Activated CD4-positive, alpha-beta T cell treated with anti-CD3 and anti-CD28 coated beads for 48 hours (primary cell): ENCODE measurements around the gene ARPP21.

Experiments used
- DNase-seq: peaks from one replicate; pipeline ENCODE4 v3.0.0-alpha.2; 2020

The ARPP21 gene

DNA sequence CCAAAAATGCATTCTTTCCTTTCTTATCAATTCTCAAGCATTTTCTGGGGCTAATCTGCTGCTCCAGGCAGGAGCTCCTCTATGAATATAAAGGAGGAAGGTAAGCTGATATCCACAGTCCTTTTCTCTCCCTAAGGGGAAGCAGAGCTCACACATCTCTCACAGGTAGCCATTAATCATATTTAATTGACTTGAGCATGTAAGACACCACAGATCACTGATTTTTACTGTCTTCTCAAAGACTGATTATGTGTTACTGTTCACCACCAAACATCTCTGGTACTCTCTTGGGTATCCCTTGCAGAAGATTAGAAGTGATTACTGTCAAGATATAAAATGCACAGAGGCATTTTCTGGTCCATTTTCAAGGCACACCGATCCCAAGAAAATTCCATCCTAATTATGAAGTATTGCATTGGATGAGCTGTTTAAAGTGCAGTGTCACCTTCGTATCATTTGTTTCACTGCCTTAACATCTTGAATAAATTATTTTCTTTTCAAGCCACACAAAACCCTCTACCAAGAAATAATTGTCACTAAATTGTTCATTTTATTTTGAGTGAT lies 100.7 kb downstream of the ARPP21 start:
- DNase-seq, result no peak

DNA sequence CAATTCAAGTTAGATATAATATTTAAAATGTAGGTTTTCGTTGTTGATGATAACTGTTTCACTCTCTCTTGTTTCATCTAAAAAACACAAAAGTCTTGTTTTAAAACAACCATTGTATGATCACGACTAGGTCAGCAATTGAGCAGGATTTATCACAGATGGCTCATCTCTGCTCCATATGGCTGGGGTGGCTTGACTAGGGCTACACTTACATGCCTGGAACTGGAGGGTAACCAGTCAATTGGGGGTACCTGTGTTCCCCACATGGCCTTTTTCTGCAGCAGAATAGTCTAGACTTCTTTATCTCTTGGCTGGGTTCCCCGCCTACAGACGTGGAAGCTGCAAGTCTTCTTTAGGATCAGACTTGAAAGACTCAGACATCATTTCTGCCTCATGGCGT lies 103.9 kb downstream of the ARPP21 start:
- DNase-seq, result no peak

DNA sequence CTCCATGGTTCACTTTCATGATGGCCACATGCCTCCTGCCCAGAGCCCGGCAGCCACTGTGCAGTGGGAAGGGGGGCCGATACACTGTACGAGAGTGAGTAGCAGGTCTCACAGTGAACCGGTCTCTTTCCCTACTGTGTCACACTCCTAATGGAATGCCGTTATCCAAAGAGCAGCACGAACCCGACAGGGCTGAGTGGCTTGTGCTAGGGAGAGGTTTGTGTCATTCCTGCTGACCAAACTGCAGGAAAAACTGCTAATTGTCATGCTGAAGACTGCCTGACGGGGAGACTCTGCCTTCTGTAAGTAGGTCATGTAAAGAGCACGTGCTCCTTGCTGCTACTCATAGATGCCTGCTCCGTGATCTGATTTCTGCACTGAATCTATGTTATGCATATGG lies 105.1 kb downstream of the ARPP21 start:
- DNase-seq, result no peak

DNA sequence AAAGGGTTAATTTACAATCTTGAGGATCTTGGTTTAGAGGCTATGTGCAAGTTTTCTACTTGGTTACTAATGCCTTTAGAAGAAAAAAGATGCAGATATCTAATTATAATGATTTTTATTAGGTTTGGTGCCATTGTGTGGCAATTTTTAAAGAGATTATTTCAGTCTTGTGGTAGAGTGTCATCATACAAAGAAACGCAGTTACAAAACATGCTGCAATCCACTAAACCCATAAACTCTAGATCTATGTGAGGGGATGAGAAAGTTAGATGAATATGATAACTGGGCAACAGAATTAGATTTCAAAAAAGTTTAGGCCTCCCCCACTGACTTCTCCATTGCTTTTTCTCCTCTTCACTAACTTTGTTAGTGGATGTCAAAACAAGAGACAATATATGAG lies 106.0 kb downstream of the ARPP21 start:
- DNase-seq, result no peak

DNA sequence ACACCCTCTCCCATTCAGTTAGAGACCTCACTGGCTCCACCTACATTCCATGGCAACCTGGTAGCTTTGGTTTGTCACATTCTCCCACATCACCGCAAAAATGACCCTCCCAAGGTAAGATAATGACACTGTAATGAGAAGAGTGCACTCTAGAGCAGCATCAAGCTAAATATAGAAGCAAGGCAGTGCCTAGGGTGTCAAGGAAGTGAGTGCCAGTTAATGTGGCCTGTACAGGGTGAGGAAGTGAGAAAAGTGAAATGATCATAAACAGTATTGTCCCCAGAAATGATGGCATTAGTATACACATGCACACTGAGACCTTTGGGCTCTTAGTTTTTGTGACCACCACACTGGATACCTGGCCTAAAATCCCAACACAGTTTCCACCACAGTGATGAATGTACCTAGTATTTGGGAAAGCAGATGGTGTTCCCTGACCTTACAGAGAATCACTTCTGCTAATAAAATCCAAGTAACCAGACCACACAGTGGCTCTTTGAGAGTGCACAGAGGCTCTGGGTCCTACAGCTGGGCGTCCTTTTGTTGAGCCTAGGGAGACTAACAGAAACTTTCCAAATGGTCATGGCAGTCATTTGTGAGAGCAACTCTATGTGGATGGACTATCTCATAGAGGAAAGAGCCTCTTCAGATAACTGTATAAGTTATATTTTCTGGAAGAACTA lies 106.6 kb downstream of the ARPP21 start:
- DNase-seq, result no peak

DNA sequence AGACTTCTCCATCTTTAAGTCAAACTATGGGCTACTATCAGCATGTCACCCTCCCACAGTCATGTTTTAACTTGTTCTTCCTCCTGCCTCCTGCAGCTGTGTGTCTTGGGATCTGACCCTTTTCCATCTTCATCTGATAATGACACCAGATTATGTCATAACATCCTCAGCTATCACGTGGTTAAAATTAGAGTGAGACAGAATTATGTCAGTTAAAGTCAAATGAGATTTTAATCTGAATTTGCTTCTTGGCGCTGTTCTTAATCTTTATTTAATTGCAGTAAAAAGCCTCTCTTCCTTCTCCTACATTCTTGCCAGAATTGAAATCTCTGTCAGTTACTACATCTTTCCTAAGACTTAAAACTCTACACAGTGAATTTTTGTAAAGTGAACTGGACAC lies 107.2 kb downstream of the ARPP21 start:
- no peak for DNase-seq

DNA sequence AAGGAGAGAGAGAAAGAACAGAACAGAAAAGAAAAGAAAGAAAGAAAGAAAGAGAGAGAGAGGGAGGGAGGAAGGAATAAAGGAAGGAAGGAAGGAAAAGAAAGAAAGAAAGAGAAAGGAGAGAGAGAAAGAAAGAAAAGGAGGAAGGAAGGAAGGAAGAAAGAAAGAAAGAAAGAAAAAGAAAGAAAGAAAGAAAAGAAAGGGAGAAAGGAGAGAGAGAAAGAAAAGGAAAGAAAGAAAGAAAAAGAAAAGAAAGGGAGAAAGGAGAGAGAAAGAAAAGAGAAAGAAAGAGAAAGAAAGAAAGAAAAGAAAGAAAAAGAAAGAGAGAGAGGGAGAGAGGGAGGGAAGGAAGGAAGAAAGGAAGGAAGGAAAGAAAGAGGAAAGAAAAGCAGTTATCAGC lies 108.8 kb downstream of the ARPP21 start:
- DNase-seq, result no peak

DNA sequence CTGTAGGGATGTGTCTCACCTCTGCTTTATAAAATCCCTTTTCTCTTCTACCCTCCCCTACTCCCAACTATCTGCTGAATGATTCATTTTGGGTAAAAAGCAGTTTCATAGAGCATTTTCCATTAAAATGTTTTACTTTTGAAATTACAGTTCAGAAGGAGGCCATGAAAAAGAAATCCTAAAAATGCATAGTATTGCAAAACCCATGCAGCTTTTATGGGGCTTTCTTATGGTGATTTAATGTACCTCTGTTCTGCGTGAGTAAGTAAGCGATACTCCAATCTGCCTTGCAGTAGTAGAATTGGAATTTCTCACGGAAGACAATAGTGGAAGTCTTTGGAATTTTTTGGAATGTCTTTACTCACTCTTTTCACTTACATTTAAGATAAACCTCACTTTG lies 111.9 kb downstream of the ARPP21 start:
- no peak for DNase-seq

DNA sequence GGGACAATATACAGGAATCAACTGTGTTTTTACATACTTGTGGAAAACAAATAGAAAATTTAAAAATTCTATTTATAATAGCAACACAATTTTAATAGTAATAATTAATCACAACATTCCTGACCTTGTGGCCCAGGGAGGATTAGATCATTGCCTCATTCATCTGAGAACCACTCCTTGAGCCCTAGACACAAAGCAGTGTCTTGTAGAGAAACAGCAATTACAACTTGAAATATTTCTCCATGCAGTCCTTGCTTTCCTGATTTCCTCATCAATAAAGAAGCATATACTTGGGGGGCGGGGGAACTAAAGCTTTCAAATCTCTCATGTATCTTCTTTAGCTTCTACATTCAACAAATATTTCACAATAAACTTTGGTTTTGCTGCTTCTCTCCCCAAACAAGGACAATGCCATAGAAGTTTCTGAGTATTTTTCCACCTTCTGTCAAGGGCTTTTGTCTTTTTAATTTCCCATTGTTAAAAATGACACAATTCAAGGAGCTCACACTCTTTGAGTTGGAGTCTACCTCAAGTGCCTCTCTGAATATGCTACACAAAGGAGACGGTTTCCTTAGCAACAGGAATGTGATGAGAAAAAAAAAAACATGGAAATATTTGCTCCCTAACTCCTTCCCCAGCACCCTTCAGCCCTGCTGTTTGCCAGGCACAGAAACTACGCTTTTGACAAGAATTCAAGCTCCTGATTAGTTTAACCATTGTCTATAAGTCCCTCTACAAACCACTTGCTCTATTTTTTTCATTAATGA lies 118.8 kb downstream of the ARPP21 start:
- DNase-seq, result no peak

DNA sequence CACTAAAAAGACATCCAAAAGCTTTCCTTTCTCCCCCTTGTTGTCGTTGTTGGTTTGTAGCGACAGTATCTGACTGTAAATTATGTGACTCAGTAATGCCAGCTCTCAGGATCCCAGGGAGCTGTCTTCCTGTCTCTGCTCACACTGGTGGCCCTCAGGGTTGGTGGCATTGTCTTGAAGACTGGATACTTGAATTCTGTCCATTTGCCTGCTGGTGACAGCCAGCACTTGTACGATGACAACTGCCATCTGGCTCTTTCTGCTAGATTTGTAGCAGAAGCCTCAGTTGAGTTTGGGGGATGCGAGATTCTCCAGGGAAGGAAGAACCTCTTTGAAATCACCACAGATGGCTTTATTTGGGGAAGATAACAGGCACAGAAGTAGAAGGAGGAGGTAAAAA lies 120.8 kb downstream of the ARPP21 start:
- DNase-seq, result no peak

DNA sequence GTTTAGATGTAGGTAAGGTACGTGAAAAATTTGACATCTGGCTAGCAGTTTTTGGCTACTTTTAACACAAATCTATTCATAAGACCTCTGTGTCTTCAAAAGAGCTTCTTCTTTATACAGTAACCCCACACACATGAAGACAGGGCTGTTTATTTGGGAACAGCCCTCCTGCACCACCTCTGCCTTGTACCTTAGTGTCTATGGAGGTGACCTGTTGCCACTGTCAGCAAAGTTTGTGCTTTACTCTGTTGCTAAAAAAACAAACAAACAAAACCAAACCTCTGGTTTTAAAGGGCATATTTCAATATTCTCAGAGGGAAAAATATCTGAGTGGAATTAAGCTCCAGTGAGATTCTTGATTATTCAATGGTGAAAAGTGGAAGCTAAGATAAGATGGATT lies 122.0 kb downstream of the ARPP21 start:
- no peak for DNase-seq

DNA sequence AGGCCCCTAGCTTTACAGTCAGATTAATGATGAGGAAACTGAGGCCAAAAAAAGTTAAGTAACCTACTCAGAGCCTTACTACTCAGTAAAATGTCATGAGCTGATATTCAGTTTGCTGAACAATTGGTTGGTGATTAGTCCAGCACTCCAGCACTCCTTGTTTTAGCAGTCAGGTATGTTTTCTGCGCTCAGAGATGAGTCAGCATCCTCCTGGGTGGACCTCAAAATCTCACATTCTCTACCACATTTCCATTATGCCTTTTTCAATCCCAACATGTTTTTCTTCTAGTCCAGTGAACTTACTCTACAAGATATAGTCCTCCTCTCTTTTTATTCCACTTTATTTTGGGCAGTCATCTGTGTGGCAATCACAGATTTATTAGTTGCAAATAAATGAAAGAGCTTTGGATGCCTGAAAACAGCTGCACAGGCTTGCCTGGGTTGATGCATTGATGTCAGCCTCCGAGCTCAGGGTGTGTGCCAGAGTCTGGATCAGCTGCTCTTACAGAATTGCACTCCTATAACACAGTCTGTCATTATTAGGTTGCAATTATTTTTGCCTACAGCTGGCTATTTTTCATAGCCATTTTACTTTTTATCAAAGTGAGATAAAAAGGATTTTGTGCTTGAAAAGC lies 133.2 kb downstream of the ARPP21 start:
- no peak for DNase-seq

DNA sequence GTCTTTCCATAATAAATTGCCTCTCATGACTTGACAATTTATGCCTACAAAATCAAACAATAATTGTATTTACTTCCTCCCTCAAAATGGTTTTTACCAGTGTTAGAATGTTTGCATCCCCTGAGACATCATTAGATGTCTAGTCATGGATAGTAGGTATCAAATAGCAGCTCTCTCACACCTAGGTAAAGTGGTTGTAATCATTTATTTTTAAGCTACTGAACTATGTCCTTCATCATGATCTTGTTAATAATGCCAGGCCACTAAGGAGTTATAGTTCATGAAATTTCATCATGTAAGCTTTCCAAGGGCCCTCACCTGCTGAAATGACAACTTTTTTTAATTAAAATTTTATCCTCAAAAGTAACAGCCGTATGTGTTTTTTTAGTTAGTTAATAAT lies 134.1 kb downstream of the ARPP21 start:
- no peak for DNase-seq

DNA sequence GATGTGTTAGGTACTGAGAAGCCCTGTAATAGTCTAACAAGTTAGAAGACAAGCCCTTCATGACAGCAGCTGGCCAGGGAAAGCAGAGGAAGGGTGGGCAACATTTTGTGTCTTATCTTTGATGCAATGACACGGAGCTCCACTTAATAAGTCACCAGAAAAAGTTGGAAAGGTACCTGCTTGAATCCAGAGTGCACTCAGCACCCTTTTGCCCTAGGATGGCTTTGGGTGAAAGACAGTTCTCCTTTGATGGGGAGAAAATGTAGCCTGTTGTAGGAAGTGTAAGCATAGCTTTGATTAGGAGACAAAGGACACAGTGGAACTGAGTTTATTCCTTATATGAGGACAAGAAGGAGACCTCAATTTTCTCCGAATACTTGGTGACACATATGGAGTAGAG lies 137.0 kb downstream of the ARPP21 start:
- no peak for DNase-seq

DNA sequence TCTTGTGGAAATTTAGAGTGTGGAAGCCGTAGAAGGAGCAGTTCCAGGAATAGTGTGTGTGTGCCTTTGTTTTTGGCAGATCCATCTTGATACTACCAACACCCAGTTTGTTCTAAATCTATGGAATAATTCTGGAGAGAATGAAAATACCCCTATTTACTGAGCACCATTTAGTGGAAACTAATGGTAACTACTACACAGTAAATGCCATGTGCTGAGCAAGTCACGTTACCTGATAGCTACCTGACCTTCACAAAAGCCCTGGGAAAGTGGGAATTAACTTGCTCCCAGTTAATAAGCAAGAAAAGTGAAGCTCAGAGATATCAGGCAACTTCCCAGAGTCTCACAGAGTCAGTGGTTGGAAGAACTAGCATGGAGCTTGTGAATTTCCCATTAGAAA lies 137.7 kb downstream of the ARPP21 start:
- DNase-seq, result no peak

DNA sequence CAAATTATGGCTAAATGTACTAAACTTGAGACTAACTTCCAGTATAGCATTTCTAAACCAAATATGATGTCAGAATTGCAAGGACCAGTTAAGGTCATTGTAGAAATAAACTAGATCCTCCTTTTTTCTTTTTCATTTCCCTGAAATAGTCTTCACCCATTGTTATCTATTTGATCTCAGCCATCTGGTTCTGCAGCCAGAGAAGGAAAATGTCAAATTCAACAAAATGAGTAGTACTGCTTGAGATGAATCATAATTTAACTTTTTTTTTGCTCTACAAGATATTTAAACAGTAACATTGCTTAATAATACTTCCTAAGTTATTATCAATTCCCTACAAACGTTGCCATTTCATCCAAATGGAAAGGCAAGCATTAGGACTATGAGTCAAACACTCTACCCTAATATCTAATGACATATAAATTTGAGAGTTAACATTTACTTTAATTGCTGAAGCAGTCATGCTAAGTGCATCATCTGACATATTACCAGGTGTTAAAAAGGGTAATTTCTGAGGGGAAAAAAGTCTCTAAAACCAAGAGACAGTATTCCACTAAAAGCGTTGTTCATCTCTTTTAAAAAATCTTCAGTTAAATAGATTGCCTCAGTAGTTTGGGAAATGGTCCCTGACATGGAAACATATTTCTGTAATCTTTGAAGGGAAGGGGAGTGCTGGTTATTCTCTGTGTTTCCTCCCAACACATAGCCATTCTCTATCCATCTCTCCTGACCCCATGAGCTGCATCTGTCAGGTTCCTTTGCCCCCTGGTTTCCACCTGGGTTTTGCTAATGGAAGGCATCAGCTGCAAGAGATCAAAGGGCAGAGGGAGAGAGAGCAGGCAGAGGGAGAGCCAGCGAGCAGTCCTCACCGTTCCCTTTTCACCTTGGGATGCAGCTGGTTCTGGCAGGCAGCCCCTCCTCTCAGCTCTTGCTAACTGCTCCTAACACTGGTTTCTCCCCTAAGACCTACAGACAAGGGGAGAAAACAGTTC lies 138.5 kb downstream of the ARPP21 start:
- DNase-seq, result no peak

DNA sequence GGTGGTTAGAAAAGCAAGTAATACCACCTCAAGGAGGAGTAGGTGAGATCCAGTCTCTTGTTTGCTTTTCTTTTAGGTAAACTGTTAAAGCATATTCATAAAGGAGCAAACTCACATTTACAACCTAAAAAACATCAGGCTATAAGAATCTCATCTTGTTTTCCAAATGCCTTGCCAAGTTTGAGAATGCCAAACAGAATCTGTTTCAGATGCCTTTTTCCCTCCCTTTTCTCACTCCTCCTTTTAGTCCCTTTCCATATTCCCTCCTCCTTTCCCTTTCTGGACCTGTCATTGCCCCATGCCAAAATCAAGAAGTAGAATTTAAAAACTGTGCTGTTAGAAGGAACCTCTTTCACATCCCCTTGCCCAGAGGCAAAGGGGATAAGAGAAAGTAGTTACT lies 140.3 kb downstream of the ARPP21 start:
- DNase-seq, result no peak

DNA sequence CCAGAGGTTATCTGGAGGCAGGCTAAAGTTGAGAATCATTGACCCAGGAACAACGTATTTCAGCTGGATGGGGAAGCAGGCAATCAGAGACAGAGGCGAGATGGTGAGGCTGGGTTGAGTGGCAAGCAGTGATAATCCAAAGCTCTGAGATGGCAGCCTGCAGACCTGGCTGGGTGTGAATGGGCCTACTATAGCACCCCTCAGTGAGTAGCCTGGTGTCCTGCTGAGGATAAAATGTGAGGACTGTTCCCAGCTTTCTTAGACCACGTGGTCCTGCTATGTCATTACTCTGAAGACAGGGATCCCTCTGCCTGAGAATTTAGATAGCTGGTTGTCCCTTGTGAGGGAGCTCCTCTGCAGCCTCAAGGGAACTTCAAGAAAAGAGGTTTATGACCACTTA lies 141.5 kb downstream of the ARPP21 start:
- DNase-seq, result no peak

DNA sequence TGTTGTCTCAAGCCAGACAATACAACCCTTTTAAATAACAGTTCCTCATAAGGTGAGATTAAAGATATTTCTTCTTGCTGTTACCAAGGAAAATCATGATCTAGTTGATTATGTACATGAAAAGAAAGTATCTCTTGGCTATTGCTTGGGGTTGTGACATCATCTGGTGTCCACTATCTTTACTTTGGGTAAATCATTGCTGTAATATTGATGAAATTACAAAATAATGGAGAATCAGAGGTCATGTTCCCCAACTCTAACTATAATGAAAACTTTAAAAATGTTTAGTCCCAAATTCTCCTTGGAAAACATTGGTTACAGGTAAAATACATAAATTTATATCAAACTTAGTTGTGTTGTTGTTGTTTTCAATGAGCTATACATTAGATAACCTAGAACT lies 142.2 kb downstream of the ARPP21 start:
- DNase-seq, result no peak

DNA sequence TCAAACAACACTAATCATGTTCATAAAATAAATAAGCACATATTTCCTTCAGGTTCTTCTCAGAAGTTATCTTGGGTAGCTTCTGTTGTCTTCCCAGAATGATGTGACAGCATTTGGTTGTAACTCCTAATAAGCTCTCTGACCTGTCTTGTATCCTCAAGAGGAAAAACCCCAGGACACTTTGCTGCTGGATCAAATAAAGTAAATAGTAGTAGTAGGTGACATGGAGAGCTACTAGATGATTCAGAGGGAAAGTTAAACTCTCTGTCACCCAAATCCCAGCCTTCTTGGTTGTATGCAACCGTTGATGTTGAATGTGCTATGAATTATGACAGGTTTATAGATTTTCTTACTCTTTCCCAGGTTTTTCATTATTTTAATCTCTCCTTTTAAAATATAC lies 143.0 kb downstream of the ARPP21 start:
- DNase-seq, result no peak

DNA sequence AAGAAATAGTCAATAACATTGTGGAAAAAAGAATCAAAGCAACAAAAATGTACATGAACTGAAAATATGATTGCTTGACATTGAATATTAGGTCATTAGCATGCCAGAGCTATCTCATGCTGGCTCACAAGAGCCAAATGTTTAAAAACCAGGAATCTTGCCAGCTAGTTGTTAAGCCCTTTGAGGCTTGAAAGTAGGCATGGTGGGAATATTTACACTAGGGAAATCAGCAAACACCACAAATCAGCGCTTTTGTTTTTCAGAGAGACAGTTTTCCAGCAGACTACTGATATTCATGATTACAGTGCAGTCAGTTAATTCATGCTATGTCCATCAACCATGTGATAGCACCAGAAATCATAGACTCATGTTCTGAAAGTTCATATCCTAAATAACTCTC lies 144.8 kb downstream of the ARPP21 start:
- no peak for DNase-seq

DNA sequence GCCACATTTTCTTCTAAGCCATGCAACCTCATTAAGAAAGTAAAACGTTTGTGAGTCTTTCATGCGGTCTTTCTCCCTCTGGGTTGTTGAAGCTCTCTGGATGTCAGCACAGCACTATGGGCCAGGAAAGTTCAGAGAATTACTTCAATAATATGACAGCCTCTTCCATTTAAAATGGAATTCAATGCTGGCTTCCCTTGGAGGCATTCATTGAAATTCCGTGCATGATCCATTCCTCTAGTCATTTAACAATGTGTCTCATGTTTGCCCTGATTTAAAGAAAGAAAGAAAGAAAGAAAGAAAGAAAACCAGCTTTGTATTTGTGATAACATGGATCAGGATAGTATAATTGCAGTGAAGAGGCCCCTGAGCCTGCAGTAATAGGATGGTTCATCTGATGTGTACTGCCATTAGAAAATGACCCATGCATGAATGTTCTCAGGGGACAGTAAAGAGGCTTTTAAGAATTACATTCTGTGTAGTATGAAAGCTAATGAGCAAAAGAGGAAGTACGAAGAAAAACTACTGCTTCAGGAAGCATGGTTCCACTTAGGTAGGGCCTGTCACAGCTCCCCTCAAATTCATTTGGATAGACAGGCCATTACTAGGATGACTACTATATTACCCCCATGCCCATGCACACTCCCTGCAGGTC lies 146.0 kb downstream of the ARPP21 start:
- no peak for DNase-seq
